DMS 273 (cell line): ENCODE results near the gene NCL.
A peak's percentile ranks its signal among the peaks of the same experiment; 100 is the strongest.
"Not testable (repeated sequence)": the region's sequence is repeated elsewhere in the genome, so short reads cannot be mapped to it uniquely, and the experiment has no call there.

Source experiments
- DNase-seq: peaks from one replicate; lab custom pipeline; 2025; ENCODE audit not compliant: unreplicated experiment; lab: John Stamatoyannopoulos, UW

The NCL gene

GRCh38 chr2:231433990-231434389, 30.3 kb downstream of the NCL start:
- DNase-seq = no peak

DNA sequence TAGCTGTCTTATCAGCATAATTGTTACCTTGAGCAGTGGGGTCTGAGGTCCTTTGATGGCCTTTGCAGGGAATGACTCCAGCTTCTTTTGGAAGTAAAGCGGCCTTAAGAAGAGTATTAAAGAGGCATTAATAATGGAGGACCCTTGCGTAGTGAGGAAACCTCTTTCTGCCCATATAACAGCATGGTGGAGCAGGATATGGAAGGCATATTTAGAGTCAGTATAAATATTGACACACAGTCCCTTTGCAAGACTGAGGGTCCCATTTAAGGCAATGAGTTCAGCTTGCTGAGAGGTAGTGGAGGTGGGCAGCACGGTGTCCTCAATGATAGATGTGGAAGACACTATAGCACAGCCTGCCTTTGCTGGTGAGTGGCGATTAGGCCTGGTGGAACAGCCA, 32.7 kb downstream of the NCL start:
- DNase-seq = no peak

DNA sequence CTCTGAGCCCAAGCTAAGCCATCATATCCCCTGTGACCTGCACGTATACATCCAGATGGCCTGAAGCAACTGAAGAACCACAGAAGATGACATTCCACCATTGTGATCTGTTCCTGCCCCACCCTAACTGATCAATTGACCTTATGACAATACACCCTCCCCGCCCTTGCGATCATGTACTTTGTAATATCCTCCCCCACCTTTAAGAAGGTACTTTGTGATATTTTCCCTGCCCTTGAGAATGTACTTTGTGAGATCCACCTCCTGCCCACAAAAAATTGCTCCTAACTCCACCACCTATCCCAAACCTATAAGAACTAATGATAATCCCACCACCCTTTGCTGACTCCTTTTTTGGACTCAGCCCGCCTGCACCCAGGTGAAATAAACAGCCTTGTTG, 33.8 kb downstream of the NCL start:
- not testable (repeated sequence) for DNase-seq

DNA sequence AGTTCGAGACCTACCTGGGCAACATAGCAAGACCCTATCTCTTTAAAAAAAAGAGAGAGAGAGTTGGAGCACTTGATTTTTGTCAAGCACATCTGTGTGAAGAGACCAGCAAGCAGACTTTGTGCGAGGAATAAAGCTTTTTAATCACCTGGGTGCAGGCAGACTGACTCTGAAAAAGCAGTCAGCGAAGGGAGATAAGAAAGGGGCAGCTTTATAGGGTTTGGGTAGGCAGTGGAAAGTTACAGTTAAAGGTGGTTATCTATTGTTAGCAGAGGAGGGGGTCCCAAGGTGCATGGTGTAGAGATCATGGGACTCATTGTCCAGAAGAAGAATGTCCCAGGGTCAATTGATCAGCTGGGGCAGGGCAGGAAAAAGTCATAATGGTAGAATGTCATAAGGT, 34.4 kb downstream of the NCL start:
- DNase-seq = no peak

GRCh38 chr2:231429152-231429551, 35.1 kb downstream of the NCL start:
- no peak for DNase-seq

- no peak for DNase-seq
Observed at GRCh38 chr2:231427116-231427515, 37.2 kb downstream of the NCL start.

DNA sequence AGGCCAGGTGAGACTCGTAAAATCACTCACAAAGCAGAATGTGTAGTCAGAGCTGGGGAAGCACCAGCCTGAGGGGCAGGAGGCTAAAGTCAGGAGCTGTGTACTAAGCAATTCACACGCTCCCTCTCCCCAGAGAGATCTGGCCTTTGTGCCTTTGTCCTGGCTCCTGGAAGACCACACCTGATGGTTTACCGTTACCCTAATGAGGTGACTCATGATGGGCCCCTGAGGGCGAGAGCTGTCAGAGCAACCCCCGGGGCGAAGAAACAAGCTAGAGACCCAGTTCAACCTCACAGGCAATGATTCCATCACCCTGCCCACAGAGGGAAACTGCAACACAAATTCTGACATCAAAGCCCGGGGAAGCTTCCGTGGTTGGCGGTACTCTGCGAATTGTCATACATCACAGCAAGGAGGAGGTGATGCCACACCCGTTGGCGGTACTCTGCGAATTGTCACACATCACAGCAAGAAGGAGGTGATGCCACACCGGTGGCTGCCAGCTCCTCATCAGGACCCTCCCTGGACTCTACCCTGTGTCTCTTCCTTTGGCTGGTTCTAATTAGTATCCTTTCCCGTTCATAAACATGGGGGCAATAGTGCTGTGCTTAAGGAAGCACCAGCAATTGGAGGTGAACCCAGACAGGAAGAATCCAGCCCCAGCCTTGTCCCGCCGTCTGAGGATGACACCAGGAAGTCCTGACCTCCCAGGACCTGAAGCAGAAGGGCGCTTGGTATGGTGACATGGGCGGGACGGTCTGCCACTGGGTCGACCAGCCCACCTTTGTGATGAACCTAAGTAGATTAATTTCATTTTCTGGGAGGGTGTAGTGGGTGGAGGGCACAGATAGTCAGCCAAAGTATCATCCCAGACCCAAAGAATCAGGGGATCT, 38.2 kb downstream of the NCL start:
- DNase-seq = no peak

DNA sequence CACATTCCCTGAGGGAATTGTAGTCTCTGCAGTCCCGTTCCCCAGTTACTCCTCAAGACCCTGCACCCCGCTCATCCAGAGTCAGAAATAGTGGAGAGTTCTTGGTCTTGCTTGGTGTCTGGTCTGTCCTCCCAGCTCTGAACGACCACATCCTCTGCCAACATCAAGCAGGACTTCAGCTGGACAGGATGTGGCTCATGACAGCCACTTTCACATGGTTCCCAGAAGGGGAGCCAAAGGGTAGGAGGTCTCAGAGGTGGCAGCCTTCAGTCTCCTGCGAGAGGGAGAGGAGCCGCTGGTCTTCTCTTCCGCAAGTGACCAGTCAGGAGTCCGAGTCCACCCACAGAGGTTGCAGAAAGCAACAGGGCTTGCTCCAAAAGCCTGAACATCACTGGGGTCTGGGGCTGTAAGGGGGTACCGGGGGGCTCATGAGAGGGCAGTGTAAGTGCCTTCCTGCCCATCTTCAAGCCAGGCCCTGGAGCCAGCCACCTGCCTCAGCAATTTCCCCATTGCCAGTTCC, 38.9 kb downstream of the NCL start:
- DNase-seq = no peak

GRCh38 chr2:231423176-231423575, 41.1 kb downstream of the NCL start:
- no peak for DNase-seq

DNA sequence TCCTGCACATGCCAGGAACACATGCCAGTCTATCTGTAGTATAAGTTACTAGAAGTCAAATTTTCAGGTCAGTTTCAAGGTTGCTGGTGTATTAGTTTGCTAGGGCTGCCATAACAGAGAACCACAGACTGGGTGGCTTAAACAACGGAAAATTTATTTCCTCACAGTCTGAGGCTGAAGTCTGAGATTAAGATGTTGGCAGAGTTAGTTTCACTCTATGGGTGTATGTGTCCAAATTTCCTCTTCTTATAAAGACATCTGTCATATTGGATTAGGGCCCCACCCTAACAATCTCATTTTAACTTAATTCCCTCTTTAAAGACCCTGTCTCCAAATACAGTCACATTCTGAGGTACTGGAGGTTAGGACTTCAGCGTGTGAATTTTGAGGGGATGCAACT, 42.2 kb downstream of the NCL start:
- no peak for DNase-seq

GRCh38 chr2:231421051-231421580, 43.2 kb downstream of the NCL start:
- no peak for DNase-seq

- DNase-seq = no peak
Observed at GRCh38 chr2:231418820-231419640, 45.3 kb downstream of the NCL start.

DNA sequence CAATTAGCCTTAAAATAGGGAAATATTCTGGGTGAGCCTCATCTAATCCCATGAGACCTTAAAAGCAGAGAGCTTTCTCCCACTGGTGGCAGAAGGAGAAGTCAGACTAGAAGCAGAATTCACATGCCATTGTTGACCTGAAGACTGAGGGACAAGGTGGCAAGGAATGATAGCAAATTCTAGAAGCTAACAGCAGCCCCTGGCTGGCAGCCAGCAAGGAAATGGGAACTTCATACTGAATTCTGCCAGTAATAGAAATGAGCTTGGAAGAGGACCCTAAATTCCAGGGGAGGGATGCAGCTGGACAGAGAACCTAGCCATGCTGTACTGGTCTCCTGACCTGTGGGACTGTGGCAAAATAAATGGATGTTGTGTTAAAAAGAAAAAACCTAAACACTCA, 49.3 kb downstream of the NCL start:
- DNase-seq = no peak

DNA sequence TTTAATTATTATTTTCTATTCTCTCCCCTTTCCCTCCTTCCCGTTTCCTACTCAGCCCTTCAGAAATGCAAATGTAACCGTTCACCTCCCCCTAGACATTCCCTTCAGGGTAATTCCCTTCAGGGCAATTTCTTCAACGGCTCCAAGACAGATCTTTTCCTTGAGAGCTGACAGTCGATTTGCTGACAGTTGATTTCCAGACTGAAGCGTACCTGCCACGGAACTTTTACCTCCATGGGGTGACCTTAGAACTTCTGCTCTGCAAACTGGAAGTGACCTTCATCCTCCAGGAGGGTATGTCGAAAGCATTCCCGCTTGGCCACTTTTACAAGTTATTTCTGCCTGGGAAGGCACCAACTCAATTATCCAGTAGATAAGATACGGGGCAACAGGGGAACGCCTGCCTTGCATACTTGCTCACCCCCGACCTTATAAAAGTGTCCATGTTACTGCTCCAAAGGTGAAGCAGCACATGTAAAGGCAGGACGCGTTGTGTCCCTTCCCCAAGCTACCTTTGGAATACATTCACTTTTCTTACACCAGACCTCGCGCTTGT, 50.3 kb downstream of the NCL start:
- DNase-seq = no peak

DNA sequence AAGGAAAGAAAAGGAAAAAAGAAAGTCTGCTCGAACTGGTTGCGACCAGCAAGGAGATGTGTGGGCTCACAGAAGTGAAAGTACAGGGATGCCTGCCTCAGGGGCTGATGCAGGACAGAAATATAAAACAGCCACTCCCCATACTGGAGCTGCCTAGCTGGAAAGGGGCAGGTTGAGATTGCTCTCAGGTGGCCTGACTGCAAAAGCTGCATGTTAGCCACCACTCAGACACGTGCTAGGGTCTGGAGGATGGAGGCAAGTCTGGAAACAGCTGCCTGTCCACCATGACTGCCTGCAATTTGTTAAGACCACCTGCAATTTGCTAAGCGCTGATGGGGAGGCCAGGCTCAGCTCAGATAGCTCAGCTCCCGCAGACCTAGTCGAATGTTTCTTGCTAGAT, 50.8 kb downstream of the NCL start:
- no peak for DNase-seq

- no peak for DNase-seq
Observed at GRCh38 chr2:231412618-231412963, 51.7 kb downstream of the NCL start.

- peak; percentile 95 for DNase-seq
Observed at GRCh38 chr2:231411831-231412617, 52.3 kb downstream of the NCL start.

- DNase-seq = no peak
Observed at GRCh38 chr2:231411237-231411636, 53.0 kb downstream of the NCL start.

DNA sequence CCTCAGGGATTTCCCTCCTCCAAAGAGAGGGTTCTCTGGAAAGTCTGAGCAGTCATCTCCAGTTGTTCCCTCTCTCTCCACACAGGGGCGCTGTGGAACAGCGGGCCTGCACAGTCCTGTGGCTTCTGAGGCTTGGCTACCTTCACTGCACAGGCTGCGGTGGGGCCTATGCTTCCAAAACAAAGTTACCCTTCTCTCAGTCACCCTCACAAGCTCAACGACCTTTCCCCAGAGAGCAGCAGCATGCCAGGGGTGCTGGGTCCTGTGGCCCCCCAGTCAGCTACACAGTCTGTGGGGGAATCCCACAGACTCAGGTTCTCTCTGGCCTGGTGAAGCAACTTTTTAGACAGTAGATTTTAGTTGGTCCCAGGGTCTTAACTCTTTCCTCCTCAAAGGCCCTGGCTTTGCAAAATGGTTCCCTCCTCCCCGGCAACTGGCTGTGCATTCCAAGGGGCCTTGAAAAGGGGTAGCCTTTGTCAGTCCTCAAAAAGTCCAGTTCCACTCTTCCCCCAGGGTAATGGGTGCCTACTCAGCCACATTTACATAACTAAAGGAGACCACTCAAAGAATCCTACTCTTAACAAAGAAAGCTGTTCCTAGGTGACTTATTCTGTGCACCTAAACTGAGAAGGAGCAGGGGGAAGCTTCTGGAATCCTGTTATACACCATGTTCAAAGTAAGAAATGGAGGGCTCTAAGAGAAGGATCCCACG, 53.8 kb downstream of the NCL start:
- DNase-seq = peak; percentile 35

GRCh38 chr2:231409776-231410175, 54.5 kb downstream of the NCL start:
- no peak for DNase-seq
